VCaP (cell line): ENCODE data around the gene DCK.
"Not testable (repeated sequence)": the region's sequence is repeated elsewhere in the genome, so short reads cannot be mapped to it uniquely, and the experiment has no call there.

ENCODE experiments used
- H3K27ac ChIP-seq: fragments of 450-650 bp; 2 replicates; pipeline ENCODE4 v1.5.1; 2017
- TF ChIP-seq, protein P1 (sequence below): fragments of 450-650 bp; conservative IDR thresholded peaks from 2 replicates; pipeline ENCODE4 v1.5.1; 2017; ENCODE audit warnings: mild to moderate bottlenecking, moderate library complexity

Gene DCK

DNA sequence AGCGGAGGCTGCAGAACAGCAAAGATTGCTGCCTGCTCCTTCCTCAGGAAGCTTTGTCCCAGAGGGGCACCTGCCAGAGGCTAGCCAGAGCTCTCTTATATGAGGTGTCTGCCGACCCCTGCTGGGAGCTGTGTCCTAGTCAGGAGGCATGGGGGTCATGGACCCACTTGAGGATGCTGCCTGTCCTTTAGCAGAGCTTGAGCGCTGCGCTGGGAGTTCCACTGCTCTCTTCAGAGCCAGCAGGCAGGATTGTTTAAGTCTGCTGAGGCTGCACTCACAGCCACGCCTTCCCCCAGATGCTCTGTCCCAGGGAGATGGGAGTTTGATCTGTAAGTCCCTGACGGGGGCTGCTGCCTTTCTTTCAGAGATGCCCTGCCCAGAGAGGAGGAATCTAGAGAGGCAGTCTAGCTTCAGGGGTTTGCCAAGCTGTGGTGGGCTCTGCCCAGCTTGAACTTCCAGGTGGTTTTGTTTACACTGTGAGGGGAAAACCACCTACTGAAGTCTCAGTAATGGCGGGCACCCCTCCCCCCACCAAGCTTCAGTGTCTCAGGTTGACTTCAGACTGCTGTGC, 10.9 kb downstream of the DCK start:
- H3K27ac ChIP-seq: no peak overlapping the region
- TF ChIP-seq, protein P1, sequence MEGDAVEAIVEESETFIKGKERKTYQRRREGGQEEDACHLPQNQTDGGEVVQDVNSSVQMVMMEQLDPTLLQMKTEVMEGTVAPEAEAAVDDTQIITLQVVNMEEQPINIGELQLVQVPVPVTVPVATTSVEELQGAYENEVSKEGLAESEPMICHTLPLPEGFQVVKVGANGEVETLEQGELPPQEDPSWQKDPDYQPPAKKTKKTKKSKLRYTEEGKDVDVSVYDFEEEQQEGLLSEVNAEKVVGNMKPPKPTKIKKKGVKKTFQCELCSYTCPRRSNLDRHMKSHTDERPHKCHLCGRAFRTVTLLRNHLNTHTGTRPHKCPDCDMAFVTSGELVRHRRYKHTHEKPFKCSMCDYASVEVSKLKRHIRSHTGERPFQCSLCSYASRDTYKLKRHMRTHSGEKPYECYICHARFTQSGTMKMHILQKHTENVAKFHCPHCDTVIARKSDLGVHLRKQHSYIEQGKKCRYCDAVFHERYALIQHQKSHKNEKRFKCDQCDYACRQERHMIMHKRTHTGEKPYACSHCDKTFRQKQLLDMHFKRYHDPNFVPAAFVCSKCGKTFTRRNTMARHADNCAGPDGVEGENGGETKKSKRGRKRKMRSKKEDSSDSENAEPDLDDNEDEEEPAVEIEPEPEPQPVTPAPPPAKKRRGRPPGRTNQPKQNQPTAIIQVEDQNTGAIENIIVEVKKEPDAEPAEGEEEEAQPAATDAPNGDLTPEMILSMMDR: no peak

DNA sequence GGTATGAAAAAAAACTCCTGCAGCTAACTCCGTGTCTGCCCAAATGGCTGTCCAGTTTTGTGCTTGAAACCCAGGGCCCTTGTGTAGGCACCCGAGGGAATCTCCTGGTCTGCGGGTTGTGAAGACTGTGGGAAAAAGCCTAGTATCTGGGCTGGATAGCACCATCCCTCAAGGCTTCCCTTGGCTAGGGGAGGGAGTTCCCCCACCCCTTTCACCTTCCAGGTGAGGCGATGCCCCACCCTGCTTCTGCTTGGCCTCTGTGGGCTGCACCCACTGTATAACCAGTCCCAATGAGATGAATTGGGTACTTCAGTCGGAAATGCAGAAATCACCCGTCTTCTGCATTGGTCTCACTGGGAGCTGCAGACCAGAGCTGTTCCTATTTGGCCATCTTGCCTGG, 11.6 kb downstream of the DCK start:
- H3K27ac ChIP-seq: not testable (repeated sequence)

DNA sequence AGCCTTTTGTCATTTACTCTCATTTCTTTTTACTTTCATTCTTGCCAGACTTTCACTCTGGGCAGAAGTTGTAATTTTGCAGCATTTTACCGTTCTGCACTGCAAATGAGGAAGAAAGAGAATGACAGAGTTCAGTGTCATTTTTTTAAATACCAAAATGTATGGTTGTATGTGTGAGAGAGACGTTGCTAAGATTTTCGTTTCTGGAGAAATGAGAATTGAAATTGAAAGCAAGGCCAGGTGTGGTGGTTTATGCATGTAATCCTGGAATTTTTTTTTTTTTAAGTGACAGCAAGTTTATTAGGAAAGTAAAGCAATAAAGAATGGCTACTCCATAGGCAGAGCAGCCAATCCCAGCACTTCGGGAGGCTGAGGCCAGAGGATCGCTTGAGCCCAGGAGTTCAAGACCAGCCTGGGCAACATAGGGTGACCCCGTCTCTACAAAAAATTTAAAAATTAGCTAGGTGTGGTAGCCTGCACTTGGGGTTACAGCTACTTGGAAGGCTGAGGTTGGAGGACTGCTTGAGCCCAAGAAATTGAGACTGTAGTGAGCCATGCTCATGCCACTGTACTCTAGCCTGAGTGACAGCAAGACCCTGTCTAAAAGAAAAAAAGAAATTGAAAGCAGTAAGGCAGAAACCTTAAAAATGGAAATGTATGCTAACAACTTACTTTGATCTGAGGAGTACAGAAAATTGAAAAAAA, 12.9 kb downstream of the DCK start:
- TF ChIP-seq, protein P1: no peak
- no peak overlapping the region for H3K27ac ChIP-seq

DNA sequence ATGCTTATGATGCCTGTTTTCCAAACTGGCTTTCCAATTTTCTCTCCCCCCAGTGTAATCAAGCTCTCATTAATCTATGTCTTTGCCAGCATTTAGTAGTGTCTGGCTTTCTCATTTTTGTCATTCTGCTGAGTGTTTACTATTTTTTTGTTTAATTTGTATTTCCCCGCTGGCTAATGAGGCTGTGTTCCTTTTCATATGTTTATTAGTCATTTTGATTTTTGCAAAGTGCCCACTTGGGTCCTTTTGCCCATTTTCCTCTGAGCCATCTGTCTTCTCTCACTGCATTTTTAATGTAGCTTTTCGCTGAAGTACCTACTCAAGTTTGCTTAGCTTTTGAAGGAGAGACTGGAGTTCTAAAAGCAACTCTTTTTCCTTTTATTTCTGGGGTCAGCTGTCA, 14.7 kb downstream of the DCK start:
- TF ChIP-seq, protein P1: no peak
- no peak overlapping the region for H3K27ac ChIP-seq

DNA sequence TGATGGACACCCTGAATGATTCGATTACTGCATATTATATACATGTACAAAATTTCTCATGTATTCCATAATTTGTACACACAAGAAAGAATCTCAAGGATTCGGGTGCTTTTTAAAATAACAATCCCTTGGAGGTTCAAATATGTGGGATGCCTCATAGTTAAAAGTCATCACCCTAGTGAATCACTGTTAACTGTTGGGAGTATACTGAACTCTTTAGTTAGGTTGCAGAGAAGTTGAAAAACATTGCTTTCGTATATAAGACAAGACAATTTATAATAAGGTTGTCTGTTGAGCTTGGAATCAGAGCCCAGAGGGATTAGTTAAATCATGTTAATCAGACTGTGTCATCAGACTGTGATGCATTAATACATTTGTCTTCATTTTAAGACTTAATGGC, 15.6 kb downstream of the DCK start:
- no peak overlapping the region for H3K27ac ChIP-seq

DNA sequence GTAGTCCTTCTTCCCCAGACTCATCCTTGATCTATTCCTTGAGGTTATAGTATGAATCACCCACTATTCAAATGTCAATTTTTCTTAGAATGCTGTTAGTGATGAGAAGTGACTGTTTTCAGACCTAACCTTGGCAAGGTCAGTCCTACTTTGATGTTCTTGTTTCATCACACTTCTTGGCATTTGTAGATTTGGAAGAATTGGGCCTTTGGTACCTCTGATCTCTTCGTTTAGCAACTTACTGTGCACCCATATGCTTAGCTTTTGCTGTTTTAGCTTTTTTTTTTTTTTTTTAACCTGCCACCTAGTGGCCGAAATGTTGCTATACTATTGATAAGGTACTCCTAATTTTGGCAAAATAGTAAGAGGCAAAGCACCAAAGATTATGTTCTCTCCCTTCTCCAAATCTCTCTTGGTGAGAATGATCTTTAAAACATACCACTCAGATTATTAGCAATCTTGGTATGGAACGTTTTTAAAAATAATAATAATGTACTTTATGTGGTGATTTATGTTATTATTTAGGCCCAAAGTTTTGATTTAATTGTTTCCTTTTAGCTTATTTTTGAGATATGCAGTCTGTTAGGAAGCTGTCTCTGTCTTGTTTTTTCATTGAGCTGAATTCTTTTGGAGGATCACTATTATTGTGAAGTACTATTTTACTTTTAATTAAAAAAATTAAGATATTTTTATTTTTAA, 16.6 kb downstream of the DCK start:
- no peak overlapping the region for H3K27ac ChIP-seq
- TF ChIP-seq, protein P1: peak; percentile 85

More for the DNA sequence above, 15.6 kb downstream of the DCK start:
- TF ChIP-seq, protein P1: no peak

DNA sequence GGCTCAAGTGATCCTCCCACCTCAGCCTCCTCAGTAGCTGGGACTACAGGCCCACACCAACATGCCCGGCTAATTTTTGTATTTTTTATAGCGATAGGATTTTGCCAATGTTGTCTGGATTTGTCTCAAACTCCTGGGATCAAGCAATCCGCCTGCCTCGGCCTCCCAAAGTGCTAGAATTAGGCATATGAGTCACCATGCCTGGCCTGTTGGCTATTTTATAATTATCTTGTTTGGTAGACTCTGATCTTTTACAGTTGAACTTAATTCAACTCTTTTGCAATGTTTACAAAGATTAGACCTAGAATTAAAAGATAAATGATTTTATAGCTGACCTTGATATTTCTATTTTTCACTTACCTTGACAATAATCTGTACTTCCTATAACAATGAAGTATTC, 18.0 kb downstream of the DCK start:
- TF ChIP-seq, protein P1: no peak

DNA sequence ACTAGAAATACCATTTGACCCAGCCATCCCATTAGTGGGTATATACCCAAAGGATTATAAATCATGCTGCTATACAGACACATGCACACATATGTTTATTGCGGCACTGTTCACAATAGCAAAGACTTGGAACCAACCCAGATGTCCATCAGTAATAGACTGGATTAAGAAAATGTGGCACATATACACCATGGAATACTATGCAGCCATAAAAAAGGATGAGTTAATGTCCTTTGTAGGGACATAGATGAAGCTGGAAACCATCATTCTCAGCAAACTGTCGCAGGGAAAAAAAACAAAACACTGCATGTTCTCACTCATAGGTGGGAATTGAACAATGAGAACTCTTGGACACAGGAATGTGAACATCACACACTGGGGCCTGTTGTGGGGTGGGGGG, 23.9 kb downstream of the DCK start:
- not testable (repeated sequence) for H3K27ac ChIP-seq

More for the DNA sequence above, 18.0 kb downstream of the DCK start:
- no peak overlapping the region for H3K27ac ChIP-seq
